Choroid plexus epithelial cell (primary cell): Measurements from ENCODE around the gene ARFGEF3.

ENCODE experiments used
- DNase-seq: peaks from one replicate; pipeline ENCODE4 v3.0.0-alpha.2; 2010; ENCODE audit warnings: low read depth
- H3K4me3 ChIP-seq: 2 replicates; pipeline ENCODE4 v1.5.1; 2011; ENCODE audit warnings: low read depth, mild to moderate bottlenecking, control low read depth, low read length, moderate library complexity
- CTCF ChIP-seq: conservative IDR thresholded peaks from 2 replicates; pipeline ENCODE4 v1.5.1; 2011; ENCODE audit warnings: low read depth, mild to moderate bottlenecking, control low read depth, inconsistent platforms, low read length, moderate library complexity

ARFGEF3 gene

GRCh38 chr6:138339024-138339423 lies 177.3 kb downstream of the ARFGEF3 start:
- no peak overlapping the region for H3K4me3 ChIP-seq
- no peak for DNase-seq
- no peak for TF ChIP-seq CTCF

GRCh38 chr6:138341176-138341575 lies 179.4 kb downstream of the ARFGEF3 start:
- TF ChIP-seq CTCF, result no peak
- no peak overlapping the region for H3K4me3 ChIP-seq
- DNase-seq, result no peak

GRCh38 chr6:138343112-138343511 lies 181.4 kb downstream of the ARFGEF3 start:
- H3K4me3 ChIP-seq, result no peak overlapping the region
- TF ChIP-seq CTCF, result no peak
- no peak for DNase-seq

- H3K4me3 ChIP-seq, result no peak overlapping the region
- TF ChIP-seq CTCF, result no peak
- DNase-seq, result no peak
Measured at GRCh38 chr6:138345565-138346285, 184.0 kb downstream of the ARFGEF3 start.

GRCh38 chr6:138346302-138347195 lies 184.8 kb downstream of the ARFGEF3 start:
- no peak overlapping the region for H3K4me3 ChIP-seq
- no peak for TF ChIP-seq CTCF
- peak; percentile 74 for DNase-seq

- no peak overlapping the region for H3K4me3 ChIP-seq
- no peak for TF ChIP-seq CTCF
- no peak for DNase-seq
Measured at GRCh38 chr6:138347864-138348263, 186.1 kb downstream of the ARFGEF3 start.

GRCh38 chr6:138349891-138350290 lies 188.2 kb downstream of the ARFGEF3 start:
- peak; percentile 3 for DNase-seq
- TF ChIP-seq CTCF, result no peak
- no peak overlapping the region for H3K4me3 ChIP-seq
